Caco-2 (cell line): ENCODE data around the gene PDCD1LG2. TPM values are rescaled to one million over a fixed set of nuclear protein-coding genes. Genes with fewer than 3 reads are reported as not detected.

Experiments used
- BruUV-seq: library from RNA; stranded (reverse); fragments of 400-500 nt; replicated peaks from 2 replicates; lab custom pipeline; 2021; lab: Mats Ljungman, UMichigan
- CTCF ChIA-PET: fragments of 300-600 bp; sonication (Branson Sonifier 250); formaldehyde crosslinking; loops from one replicate; lab custom pipeline; 2022; ENCODE audit warnings: antibody characterized with exemption; lab: Charles Lee
- POLR2A ChIA-PET: fragments of 300-600 bp; sonication (Branson Sonifier 250); formaldehyde crosslinking; loops from one replicate; lab custom pipeline; 2022; ENCODE audit warnings: antibody characterized with exemption; lab: Charles Lee
- DNase-seq, 2 experiments: peaks; one replicate each; pipeline versions ENCODE4 v3.0.0 to v3.0.0-alpha.2; 2020 to 2022
- H3K27me3 ChIP-seq: replicated peaks from 2 replicates; pipeline ENCODE4 v1.6.0; 2011; ENCODE audit warnings: low read length; ENCODE audit not compliant: control insufficient read depth, insufficient read depth
- H3K36me3 ChIP-seq: 2 replicates; pipeline ENCODE4 v1.5.1; 2011; ENCODE audit warnings: low read length; ENCODE audit not compliant: control insufficient read depth, insufficient read depth
- H3K4me1 ChIP-seq: fragments of 250-450 bp; sonication (Bioruptor Pico); 2 replicates; pipeline ENCODE4 v1.5.1; 2020; ENCODE audit warnings: mild to moderate bottlenecking
- H3K4me3 ChIP-seq: 2 replicates; pipeline ENCODE4 v1.5.1; 2011; ENCODE audit warnings: low read depth, mild to moderate bottlenecking, control low read depth, low read length
- H3K9me3 ChIP-seq: fragments of 250-450 bp; sonication (Bioruptor Pico); 2 replicates; pipeline ENCODE4 v1.5.1; 2020; ENCODE audit warnings: mild to moderate bottlenecking, moderate library complexity
- H3K27ac Mint-ChIP-seq: one replicate; pipeline ENCODE4 v1.8.0; 2022; ENCODE audit warnings: mixed read lengths; ENCODE audit not compliant: unreplicated experiment
- H3K27me3 Mint-ChIP-seq: one replicate; pipeline ENCODE4 v1.8.0; 2022; ENCODE audit warnings: mixed read lengths; ENCODE audit not compliant: insufficient read depth, unreplicated experiment
- H3K36me3 Mint-ChIP-seq: one replicate; pipeline ENCODE4 v1.8.0; 2022; ENCODE audit warnings: mild to moderate bottlenecking, mixed read lengths; ENCODE audit not compliant: insufficient read depth, unreplicated experiment
- H3K4me1 Mint-ChIP-seq: one replicate; pipeline ENCODE4 v1.8.0; 2022; ENCODE audit warnings: low read depth, mixed read lengths; ENCODE audit not compliant: unreplicated experiment
- H3K4me3 Mint-ChIP-seq: one replicate; pipeline ENCODE4 v1.8.0; 2022; ENCODE audit warnings: mild to moderate bottlenecking, moderate library complexity, mixed read lengths; ENCODE audit not compliant: unreplicated experiment
- H3K9me3 Mint-ChIP-seq: one replicate; pipeline ENCODE4 v1.8.0; 2022; ENCODE audit warnings: mixed read lengths; ENCODE audit not compliant: unreplicated experiment
- CTCF ChIP-seq, 2 experiments: fragments of 200-600 bp in 1 of 2; IDR thresholded peaks; 1 replicate in 1 of 2; 2 replicates in 1 of 2; pipeline versions ENCODE4 v1.5.1 to v1.8.0; 2011 to 2022; ENCODE audit warnings: antibody characterized with exemption in 1 of 2, control low read depth in 1 of 2, inconsistent platforms in 1 of 2, low read depth in 1 of 2, low read length in 1 of 2, mild to moderate bottlenecking in 1 of 2, moderate library complexity in 1 of 2; ENCODE audit not compliant: insufficient read depth in 1 of 2, severe bottlenecking in 1 of 2, unreplicated experiment in 1 of 2
- intact Hi-C: fragments of 100-400 bp; cut with micrococcal nuclease; formaldehyde crosslinking; loops from one replicate; pipeline ENCODE4 v1.10.0; 2022; ENCODE audit not compliant: unreplicated experiment
- total RNA-seq: library from RNA; stranded (reverse); gene quantifications from 2 replicates; pipeline ENCODE4 v1.2.3, GENCODE V29; 2022

The PDCD1LG2 gene
- total RNA-seq, 1 experiment from 2014 or later = not detected

GRCh38 chr9:5511476-5511875 is 1.1 kb downstream of the PDCD1LG2 start:
- no peak overlapping the region for H3K4me3 Mint-ChIP-seq
- intact Hi-C loops = no loop called here
- no peaks in the 10 kb centered on the region for H3K4me1 Mint-ChIP-seq
- H3K9me3 ChIP-seq = no peaks in the 10 kb centered on the region
- ChIA-PET POLR2A (no interaction called here), CTCF (no interaction called here)
- BruUV-seq = no TSS peak
- H3K4me1 ChIP-seq = no peaks in the 10 kb centered on the region
- no peak overlapping the region for H3K27ac Mint-ChIP-seq
- peaks cover 3% of the 10 kb centered on the region for H3K27me3 Mint-ChIP-seq
- TF ChIP-seq CTCF (IDR thresholded peaks at IDR 0.05; ENCODE audit: insufficient read depth in 1 of 2, low read depth in 1 of 2, low read length in 1 of 2, severe bottlenecking in 1 of 2, unreplicated experiment in 1 of 2) = no peak
- DNase-seq = no peak
- H3K36me3 ChIP-seq = no peaks in the 10 kb centered on the region
- H3K27me3 ChIP-seq = no peaks in the 10 kb centered on the region
- no peaks in the 10 kb centered on the region for H3K36me3 Mint-ChIP-seq
- no peaks in the 10 kb centered on the region for H3K9me3 Mint-ChIP-seq
- no peak overlapping the region for H3K4me3 ChIP-seq

- ChIA-PET CTCF (no interaction called here), POLR2A (no interaction called here)
- Mint-ChIP-seq H3K9me3 (no peaks in the 10 kb centered on the region), H3K27ac (no peak overlapping the region), H3K36me3 (no peaks in the 10 kb centered on the region), H3K4me3 (no peak overlapping the region), H3K4me1 (no peaks in the 10 kb centered on the region), H3K27me3 (peaks cover 3% of the 10 kb centered on the region)
- no peak for DNase-seq
- no TSS peak for BruUV-seq
- Histone ChIP-seq H3K4me1 (no peaks in the 10 kb centered on the region), H3K36me3 (no peaks in the 10 kb centered on the region), H3K27me3 (no peaks in the 10 kb centered on the region), H3K4me3 (no peak overlapping the region), H3K9me3 (no peaks in the 10 kb centered on the region)
- intact Hi-C loops = no loop called here
- no peak for TF ChIP-seq CTCF (IDR thresholded peaks at IDR 0.05; ENCODE audit: insufficient read depth in 1 of 2, low read depth in 1 of 2, low read length in 1 of 2, severe bottlenecking in 1 of 2, unreplicated experiment in 1 of 2)
Observed at GRCh38 chr9:5511935-5512580, 1.7 kb downstream of the PDCD1LG2 start.

GRCh38 chr9:5512658-5513452 is 2.5 kb downstream of the PDCD1LG2 start:
- no peak overlapping the region for H3K4me3 Mint-ChIP-seq

More at GRCh38 chr9:5512658-5513452, 2.5 kb downstream of the PDCD1LG2 start:
- Histone ChIP-seq H3K9me3 (no peaks in the 10 kb centered on the region), H3K27me3 (no peaks in the 10 kb centered on the region), H3K4me3 (no peak overlapping the region), H3K36me3 (no peaks in the 10 kb centered on the region), H3K4me1 (no peaks in the 10 kb centered on the region)
- Mint-ChIP-seq H3K27me3 (peaks cover 3% of the 10 kb centered on the region), H3K27ac (no peak overlapping the region), H3K36me3 (no peaks in the 10 kb centered on the region), H3K9me3 (no peaks in the 10 kb centered on the region), H3K4me1 (no peaks in the 10 kb centered on the region)
- TF ChIP-seq CTCF (IDR thresholded peaks at IDR 0.05; ENCODE audit: insufficient read depth in 1 of 2, low read depth in 1 of 2, low read length in 1 of 2, severe bottlenecking in 1 of 2, unreplicated experiment in 1 of 2) = no peak
- intact Hi-C loops = no loop called here
- DNase-seq = no peak
- ChIA-PET CTCF (no interaction called here), POLR2A (no interaction called here)
- no TSS peak for BruUV-seq
